ENCODE data around the gene GRIP2.

Gene GRIP2

DNA sequence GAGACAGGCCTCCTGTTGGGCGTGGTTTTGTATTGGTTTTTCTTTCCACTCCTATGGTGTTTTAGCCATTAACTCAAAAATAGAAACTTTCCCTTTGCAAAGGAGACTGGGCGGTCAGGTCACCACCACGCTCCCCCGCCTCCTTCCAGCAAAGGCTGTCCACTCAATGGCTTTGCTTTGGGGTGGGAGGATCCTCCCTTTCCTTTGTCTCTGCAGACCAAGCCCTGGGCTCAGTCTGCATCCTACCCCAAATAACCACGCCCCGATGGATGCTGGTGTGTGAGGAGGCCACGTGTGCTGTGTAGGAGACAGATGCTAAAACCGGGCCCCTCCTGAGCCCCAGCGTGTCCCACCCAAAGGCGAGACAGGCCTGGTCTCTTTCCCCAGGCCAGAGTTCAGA lies 68.5 kb downstream of the GRIP2 start:
- H3K9me3 ChIP-seq (ENCODE audit: insufficient read depth, low read length), result no peaks in the 10 kb centered on the region
- no peaks in the 10 kb centered on the region for H3K27me3 ChIP-seq (ENCODE audit: low read length)
- H2AFZ ChIP-seq (ENCODE audit: low read depth, low read length, severe bottlenecking), result no peak overlapping the region
- no peaks in the 10 kb centered on the region for H4K20me1 ChIP-seq (ENCODE audit: low read depth, low read length)
- no peaks in the 10 kb centered on the region for H3K9me2 ChIP-seq (replicated peaks; ENCODE audit: insufficient read depth, low read length)
- TF ChIP-seq, protein P1, sequence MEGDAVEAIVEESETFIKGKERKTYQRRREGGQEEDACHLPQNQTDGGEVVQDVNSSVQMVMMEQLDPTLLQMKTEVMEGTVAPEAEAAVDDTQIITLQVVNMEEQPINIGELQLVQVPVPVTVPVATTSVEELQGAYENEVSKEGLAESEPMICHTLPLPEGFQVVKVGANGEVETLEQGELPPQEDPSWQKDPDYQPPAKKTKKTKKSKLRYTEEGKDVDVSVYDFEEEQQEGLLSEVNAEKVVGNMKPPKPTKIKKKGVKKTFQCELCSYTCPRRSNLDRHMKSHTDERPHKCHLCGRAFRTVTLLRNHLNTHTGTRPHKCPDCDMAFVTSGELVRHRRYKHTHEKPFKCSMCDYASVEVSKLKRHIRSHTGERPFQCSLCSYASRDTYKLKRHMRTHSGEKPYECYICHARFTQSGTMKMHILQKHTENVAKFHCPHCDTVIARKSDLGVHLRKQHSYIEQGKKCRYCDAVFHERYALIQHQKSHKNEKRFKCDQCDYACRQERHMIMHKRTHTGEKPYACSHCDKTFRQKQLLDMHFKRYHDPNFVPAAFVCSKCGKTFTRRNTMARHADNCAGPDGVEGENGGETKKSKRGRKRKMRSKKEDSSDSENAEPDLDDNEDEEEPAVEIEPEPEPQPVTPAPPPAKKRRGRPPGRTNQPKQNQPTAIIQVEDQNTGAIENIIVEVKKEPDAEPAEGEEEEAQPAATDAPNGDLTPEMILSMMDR (IDR thresholded peaks at IDR 0.05; ENCODE audit: insufficient read depth, low read length, poor library complexity, severe bottlenecking), result no peak
- no peak for TF ChIP-seq EZH2phosphoT487 (conservative IDR thresholded peaks at IDR 0.05; ENCODE audit: low read length)
- no peak overlapping the region for H3K4me2 ChIP-seq (ENCODE audit: low read depth, low read length, poor library complexity, severe bottlenecking)
- H3K9ac ChIP-seq (ENCODE audit: low read length), result no peak overlapping the region
- H3K27ac ChIP-seq (ENCODE audit: low read depth, low read length), result no peak overlapping the region
- H3K36me3 ChIP-seq (ENCODE audit: low read length), result peaks cover 3% of the 10 kb centered on the region; the same call in 1 of the 2 replicates
- H3K79me2 ChIP-seq (ENCODE audit: insufficient read depth, low read length), result no peaks in the 10 kb centered on the region
- H3F3A ChIP-seq (ENCODE audit: insufficient read depth), result no peaks in the 10 kb centered on the region
- H3K4me3 ChIP-seq (ENCODE audit: insufficient read depth, low read length, poor library complexity, severe bottlenecking), result no peak overlapping the region

- H3K27ac ChIP-seq (ENCODE audit: low read depth, low read length), result no peak overlapping the region
- no peak overlapping the region for H3K4me2 ChIP-seq (ENCODE audit: low read depth, low read length, poor library complexity, severe bottlenecking)
- H3K9me3 ChIP-seq (ENCODE audit: insufficient read depth, low read length), result no peaks in the 10 kb centered on the region
- no peak overlapping the region for H3K4me3 ChIP-seq (ENCODE audit: insufficient read depth, low read length, poor library complexity, severe bottlenecking)
- no peaks in the 10 kb centered on the region for H3K9me2 ChIP-seq (replicated peaks; ENCODE audit: insufficient read depth, low read length)
- H3K79me2 ChIP-seq (ENCODE audit: insufficient read depth, low read length), result no peaks in the 10 kb centered on the region
- H2AFZ ChIP-seq (ENCODE audit: low read depth, low read length, severe bottlenecking), result no peak overlapping the region
- peaks cover 3% of the 10 kb centered on the region; the same call in 1 of the 2 replicates for H3K36me3 ChIP-seq (ENCODE audit: low read length)
- no peak for TF ChIP-seq EZH2phosphoT487 (conservative IDR thresholded peaks at IDR 0.05; ENCODE audit: low read length)
- TF ChIP-seq, protein P1 (IDR thresholded peaks at IDR 0.05; ENCODE audit: insufficient read depth, low read length, poor library complexity, severe bottlenecking), result no peak
- no peak overlapping the region for H3K9ac ChIP-seq (ENCODE audit: low read length)
- no peaks in the 10 kb centered on the region for H3K27me3 ChIP-seq (ENCODE audit: low read length)
- H3F3A ChIP-seq (ENCODE audit: insufficient read depth), result no peaks in the 10 kb centered on the region
- no peaks in the 10 kb centered on the region for H4K20me1 ChIP-seq (ENCODE audit: low read depth, low read length)
These were observed 69.1 kb downstream of the GRIP2 start for GRCh38 chr3:14471016-14471415.

DNA sequence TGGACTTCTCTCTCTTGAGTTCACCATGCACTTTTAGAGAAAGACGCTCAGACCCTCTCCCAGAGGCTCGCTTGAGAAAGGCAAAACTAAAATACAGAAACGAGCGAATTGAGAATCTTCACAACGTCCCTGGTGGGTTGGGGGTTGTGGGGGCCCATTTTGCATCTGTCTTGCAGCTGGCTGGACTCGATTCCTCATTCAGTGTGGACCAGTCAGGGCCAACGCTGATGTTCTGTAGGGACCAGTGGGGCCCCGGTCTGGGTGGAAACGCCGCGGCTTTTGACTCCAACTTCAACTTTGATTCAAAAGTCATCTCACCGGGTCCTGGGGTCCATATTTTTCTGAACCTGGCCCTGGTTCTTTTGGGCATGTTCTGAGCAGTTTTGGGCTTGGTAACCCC lies 69.7 kb downstream of the GRIP2 start:
- no peak overlapping the region for H3K4me2 ChIP-seq (ENCODE audit: low read depth, low read length, poor library complexity, severe bottlenecking)
- H3K27ac ChIP-seq (ENCODE audit: low read depth, low read length), result no peak overlapping the region
- H3K9ac ChIP-seq (ENCODE audit: low read length), result no peak overlapping the region
- no peaks in the 10 kb centered on the region for H3K9me3 ChIP-seq (ENCODE audit: insufficient read depth, low read length)
- H4K20me1 ChIP-seq (ENCODE audit: low read depth, low read length), result no peaks in the 10 kb centered on the region
- peaks cover 3% of the 10 kb centered on the region; the same call in 1 of the 2 replicates for H3K36me3 ChIP-seq (ENCODE audit: low read length)
- no peaks in the 10 kb centered on the region for H3K27me3 ChIP-seq (ENCODE audit: low read length)
- no peak for TF ChIP-seq EZH2phosphoT487 (conservative IDR thresholded peaks at IDR 0.05; ENCODE audit: low read length)
- H3K79me2 ChIP-seq (ENCODE audit: insufficient read depth, low read length), result no peaks in the 10 kb centered on the region
- H3K4me3 ChIP-seq (ENCODE audit: insufficient read depth, low read length, poor library complexity, severe bottlenecking), result no peak overlapping the region
- H2AFZ ChIP-seq (ENCODE audit: low read depth, low read length, severe bottlenecking), result no peak overlapping the region
- H3F3A ChIP-seq (ENCODE audit: insufficient read depth), result no peaks in the 10 kb centered on the region
- H3K9me2 ChIP-seq (replicated peaks; ENCODE audit: insufficient read depth, low read length), result no peaks in the 10 kb centered on the region

DNA sequence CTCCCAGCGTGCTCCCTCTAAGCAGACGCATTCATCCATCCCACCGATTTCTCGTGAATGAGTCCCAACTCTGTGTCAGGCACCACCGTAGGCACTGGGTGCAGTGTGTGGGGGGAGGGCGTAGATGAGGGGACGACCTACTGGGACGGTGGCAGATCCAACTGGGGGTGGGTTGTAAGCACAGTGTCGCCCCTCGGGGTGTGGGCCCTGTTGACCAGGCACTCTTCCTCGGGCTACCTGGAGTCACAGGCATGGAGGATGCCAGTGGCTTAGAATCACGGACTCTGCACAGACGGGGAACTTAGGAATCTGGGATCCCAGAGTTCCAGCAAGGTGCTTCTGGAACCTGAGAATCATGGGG lies 71.5 kb downstream of the GRIP2 start:
- no peak for TF ChIP-seq EZH2phosphoT487 (conservative IDR thresholded peaks at IDR 0.05; ENCODE audit: low read length)
- TF ChIP-seq, protein P1 (IDR thresholded peaks at IDR 0.05; ENCODE audit: insufficient read depth, low read length, poor library complexity, severe bottlenecking), result no peak
- Histone ChIP-seq H4K20me1 (ENCODE audit: low read depth, low read length) (no peaks in the 10 kb centered on the region), H3K9ac (ENCODE audit: low read length) (no peak overlapping the region), H3F3A (ENCODE audit: insufficient read depth) (no peaks in the 10 kb centered on the region), H3K27ac (ENCODE audit: low read depth, low read length) (no peak overlapping the region), H3K36me3 (ENCODE audit: low read length) (peaks cover 3% of the 10 kb centered on the region; the same call in 1 of the 2 replicates), H3K4me2 (ENCODE audit: low read depth, low read length, poor library complexity, severe bottlenecking) (no peak overlapping the region), H3K9me2 (replicated peaks; ENCODE audit: insufficient read depth, low read length) (no peaks in the 10 kb centered on the region), H2AFZ (ENCODE audit: low read depth, low read length, severe bottlenecking) (no peak overlapping the region), H3K79me2 (ENCODE audit: insufficient read depth, low read length) (no peaks in the 10 kb centered on the region), H3K9me3 (ENCODE audit: insufficient read depth, low read length) (no peaks in the 10 kb centered on the region), H3K4me3 (ENCODE audit: insufficient read depth, low read length, poor library complexity, severe bottlenecking) (no peak overlapping the region), H3K27me3 (ENCODE audit: low read length) (no peaks in the 10 kb centered on the region)

Measured in SU-DHL-6 (cell line).